Stomach (tissue), 9 donors: ENCODE measurements around the gene SMAD7. TPM values are rescaled to one million over a fixed set of nuclear protein-coding genes. Genes with fewer than 3 reads are reported as not detected.
A peak's percentile ranks its signal among the peaks of the same experiment; 100 is the strongest.

Experiments
- DNase-seq, 2 donors: peaks; one replicate each; pipeline versions ENCODE4 v3.0.0 to v3.0.0-alpha.2; 2013 to 2019
- H3K27ac ChIP-seq, 5 donors: fragments of 200-600 bp in 4 of 5; sonication (generic) in 4 of 5; one replicate each; pipeline ENCODE4 v1.5.1; 2013 to 2019; ENCODE audit warnings: mild to moderate bottlenecking in 1 of 5, moderate library complexity in 1 of 5
- H3K27me3 ChIP-seq, 3 donors: fragments of 200-600 bp; sonication (generic); one replicate each; pipeline ENCODE4 v1.5.1; 2017 to 2019; ENCODE audit warnings: mixed run types in 1 of 3
- H3K36me3 ChIP-seq, 4 donors: fragments of 200-600 bp; sonication (generic); 1 replicate in 3 of 4; 2 replicates in 1 of 4; pipeline ENCODE4 v1.5.1; 2016 to 2019
- H3K4me1 ChIP-seq, 4 donors: fragments of 200-600 bp; sonication (generic); one replicate each; pipeline ENCODE4 v1.5.1; 2016 to 2019
- H3K4me3 ChIP-seq, 4 donors: fragments of 200-600 bp; sonication (generic) in 3 of 4; one replicate each; pipeline ENCODE4 v1.5.1; 2016 to 2019; ENCODE audit warnings: mild to moderate bottlenecking in 1 of 4
- H3K9me3 ChIP-seq, 4 donors: fragments of 200-600 bp; sonication (generic); one replicate each; pipeline ENCODE4 v1.5.1; 2016 to 2019
- CTCF ChIP-seq, 7 experiments: fragments of 450-650 bp in 4 of 7; fragments of 200-600 bp in 3 of 7; sonication (generic) in 3 of 7; IDR thresholded peaks; one replicate each; pipeline ENCODE4 v1.5.1; 2016 to 2019; ENCODE audit warnings: antibody characterized with exemption in 7 of 7, control low read depth in 2 of 7, mild to moderate bottlenecking in 1 of 7
- EP300 ChIP-seq: sonication (generic); formaldehyde crosslinking; IDR thresholded peaks from one replicate; pipeline ENCODE4 v1.6.1; 2017; ENCODE audit warnings: antibody characterized with exemption
- POLR2A ChIP-seq, 4 donors: fragments of 450-650 bp; IDR thresholded peaks; one replicate each; pipeline ENCODE4 v1.6.1; 2016; ENCODE audit warnings: antibody characterized with exemption in 4 of 4, control low read depth in 2 of 4, mild to moderate bottlenecking in 1 of 4, moderate library complexity in 1 of 4
- POLR2AphosphoS5 ChIP-seq, 3 donors: sonication (generic); formaldehyde crosslinking; IDR thresholded peaks; one replicate each; pipeline ENCODE4 v1.6.1; 2016; ENCODE audit warnings: antibody characterized with exemption in 3 of 3
- WGBS, 5 donors: extraction: QIAGEN DNeasy Blood & Tissue Kit in 3 of 5; methylation state at CpG; one replicate each; pipeline versions ENCODE4 v1.1.5 to v1.1.7; 2013 to 2018; 5-methylcytosine and 5-hydroxymethylcytosine counted together
- intact Hi-C: fragments of 100-400 bp; cut with DNase I; formaldehyde crosslinking; loops from one replicate; pipeline ENCODE4 v1.15.1; 2023; ENCODE audit warnings: low total_unique reads
- polyA plus RNA-seq, 3 donors: library from polyadenylated mRNA; stranded (reverse); fragments of 200-250 nt; gene quantifications; one replicate each; pipeline ENCODE4 v1.2.3, GENCODE V29; 2013
- total RNA-seq, 5 donors: library from RNA; depleted of rRNA; stranded (reverse); fragments of >200 nt; gene quantifications; one replicate each; pipeline versions ENCODE4 v1.1.0 to v1.2.3, GENCODE V29; 2014 to 2016
- donor health status: healthy with polysubstance abuse.
- donor health status: Bipolar disorder and iron deficiency.
- donor health status: healthy.

The SMAD7 gene
- total and polyA plus RNA-seq, 8 donors = 4.5 to 123 (median 10.6) TPM

- 83 to 92% (median 87%) methylated on average over 3 of the region's 3 CpGs for WGBS, 5 donors
- Histone ChIP-seq H3K4me1 (peaks cover 13 to 25% (median 17%) of the 10 kb centered on the region in 4 donors), H3K27ac (no peak overlapping the region), H3K36me3 (no peaks in the 10 kb centered on the region), H3K27me3 (no peaks in the 10 kb centered on the region), H3K4me3 (no peak overlapping the region), H3K9me3 (peaks cover 0 to 14% (median 5%) of the 10 kb centered on the region in 4 donors)
- TF ChIP-seq CTCF (IDR thresholded peaks at IDR 0.05) = no peak
- TF ChIP-seq EP300 = no peak
- no peak for TF ChIP-seq POLR2AphosphoS5 (IDR thresholded peaks at IDR 0.05)
- TF ChIP-seq POLR2A (IDR thresholded peaks at IDR 0.05) = no peak
- intact Hi-C loops = no loop called here
- no peak for DNase-seq
Observed at GRCh38 chr18:48904847-48905394, 45.8 kb downstream of the SMAD7 start.

DNA sequence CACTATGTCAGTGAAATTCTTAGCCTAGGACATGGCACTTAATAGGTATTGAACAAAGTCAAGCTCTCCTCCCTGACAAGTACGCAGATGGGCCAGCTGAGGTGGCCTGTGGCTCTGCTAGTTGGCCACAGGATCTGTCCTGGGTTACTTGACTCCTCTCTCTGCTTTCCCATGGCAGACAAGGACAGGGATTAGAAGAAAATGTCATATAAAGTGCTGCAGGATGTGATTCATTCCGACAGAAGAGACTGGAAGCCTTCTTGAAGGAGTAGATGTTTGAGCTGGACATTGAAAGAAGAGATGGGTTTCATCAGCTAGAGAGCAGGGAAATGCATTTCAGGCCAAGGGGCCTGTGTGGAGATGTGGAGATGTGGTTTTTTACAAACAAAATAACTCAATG lies 46.7 kb downstream of the SMAD7 start:
- Histone ChIP-seq H3K4me3 (no peak overlapping the region), H3K27me3 (no peaks in the 10 kb centered on the region), H3K27ac (peak overlapping the region in 1 of 5 donors; percentile 80), H3K4me1 (peaks cover 13 to 25% (median 17%) of the 10 kb centered on the region in 4 donors), H3K9me3 (peaks cover 0 to 14% (median 5%) of the 10 kb centered on the region in 4 donors), H3K36me3 (no peaks in the 10 kb centered on the region)
- no peak for DNase-seq
- WGBS, 5 donors = 93 to 97% (median 97%) methylated on average over 2 of the region's 2 CpGs
- intact Hi-C loops = no loop called here
- TF ChIP-seq POLR2A (IDR thresholded peaks at IDR 0.05) = no peak
- TF ChIP-seq POLR2AphosphoS5 (IDR thresholded peaks at IDR 0.05) = no peak
- TF ChIP-seq EP300 = no peak
- no peak for TF ChIP-seq CTCF (IDR thresholded peaks at IDR 0.05)

DNA sequence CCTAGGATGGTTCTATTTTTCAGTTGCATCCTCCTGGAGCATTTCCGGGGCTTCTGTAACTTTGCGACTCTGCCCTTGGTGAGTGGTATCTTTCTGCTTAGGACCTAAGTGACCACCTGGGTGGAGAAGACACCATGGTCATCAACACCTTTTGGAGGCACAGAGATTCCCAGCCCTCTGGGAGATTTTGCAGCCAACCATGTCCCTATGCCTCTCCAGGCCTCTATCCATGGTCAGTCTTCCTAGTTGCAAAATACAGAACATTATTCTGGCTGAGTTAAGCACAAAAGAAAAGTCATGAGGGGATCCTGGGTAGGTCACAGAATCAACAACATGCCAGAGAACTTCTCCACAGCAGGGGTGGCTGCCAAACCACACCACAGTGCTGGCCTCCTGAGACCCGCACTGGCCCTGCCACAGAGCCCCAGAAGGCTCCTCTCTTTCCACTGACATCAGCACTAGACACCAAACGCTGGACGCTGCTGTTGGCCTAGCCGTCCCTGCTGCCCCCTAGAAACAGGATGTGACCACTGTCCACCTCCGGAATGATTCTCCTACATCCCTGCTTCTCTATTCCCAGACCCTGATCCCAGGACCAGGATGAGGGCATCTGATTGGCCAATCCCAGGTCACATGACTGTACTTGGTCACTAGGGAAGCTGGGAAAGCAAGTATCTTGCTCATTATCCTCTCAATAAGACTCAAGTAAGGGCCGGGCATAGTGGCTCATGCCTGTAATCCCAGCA lies 47.7 kb downstream of the SMAD7 start:
- Histone ChIP-seq H3K36me3 (no peaks in the 10 kb centered on the region), H3K27me3 (no peaks in the 10 kb centered on the region), H3K27ac (peak overlapping the region in 4 of 5 donors; percentile 66 to 80 (median 72)), H3K9me3 (peaks cover 0 to 14% (median 5%) of the 10 kb centered on the region in 4 donors), H3K4me1 (peaks cover 13 to 25% (median 17%) of the 10 kb centered on the region in 4 donors), H3K4me3 (no peak overlapping the region)
- intact Hi-C loops = no loop called here
- peak in 1 of 2 donors; percentile 41 for DNase-seq
- 66 to 94% (median 89%) methylated on average over 8 of the region's 8 CpGs for WGBS, 5 donors
- TF ChIP-seq POLR2A (IDR thresholded peaks at IDR 0.05) = no peak
- TF ChIP-seq CTCF (IDR thresholded peaks at IDR 0.05) = no peak

DNA sequence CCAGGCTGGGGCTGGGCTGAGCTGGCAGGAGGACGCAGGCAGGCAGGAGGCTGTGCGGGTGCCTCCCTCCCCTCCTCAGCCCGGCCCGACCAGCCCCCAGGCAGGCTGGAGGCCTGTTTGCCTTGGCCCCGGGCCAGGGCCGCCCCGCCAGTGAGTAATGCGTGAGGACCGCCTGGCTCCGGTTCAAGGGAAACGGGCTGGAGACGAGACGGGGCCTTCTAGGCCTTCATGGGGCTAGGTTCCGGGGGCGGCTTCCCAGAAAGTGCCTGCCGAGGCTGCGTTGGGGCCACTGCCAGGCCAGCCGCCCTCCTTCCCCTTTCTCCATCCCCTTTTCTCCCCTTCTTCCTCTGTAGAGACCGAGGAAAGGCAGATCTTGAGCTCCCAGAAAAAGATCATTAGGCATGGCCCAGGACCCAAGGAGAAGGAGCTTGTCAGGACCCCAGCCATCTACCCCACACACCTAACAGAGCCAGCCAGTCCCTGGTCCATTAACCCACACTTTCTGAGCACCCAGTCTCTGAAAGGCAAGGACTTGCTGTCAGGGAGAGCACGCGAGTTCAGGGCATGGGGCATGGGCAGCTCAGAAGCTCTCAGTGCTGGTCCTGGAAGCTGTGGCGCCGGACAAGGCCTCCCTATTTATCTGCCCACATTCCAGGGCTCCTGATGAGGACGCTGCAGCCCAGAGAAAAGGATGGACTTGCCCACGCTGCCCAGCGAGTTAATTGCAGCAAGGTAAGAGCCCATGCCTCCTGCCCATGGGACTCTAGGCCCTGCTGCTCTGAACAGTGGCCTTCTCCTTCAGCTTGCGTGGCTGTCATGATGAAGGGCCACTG lies 48.5 kb downstream of the SMAD7 start:
- WGBS, 5 donors = 31 to 41% (median 35%) methylated on average over 20 to 27 of the region's 27 CpGs
- no peaks in the 10 kb centered on the region for H3K27me3 ChIP-seq

More for the DNA sequence above, 48.5 kb downstream of the SMAD7 start:
- Histone ChIP-seq H3K4me1 (peaks cover 13 to 29% (median 18%) of the 10 kb centered on the region in 4 donors), H3K4me3 (no peak overlapping the region), H3K36me3 (no peaks in the 10 kb centered on the region), H3K27ac (peak overlapping the region; percentile 47 to 80 (median 66)), H3K9me3 (peaks cover 0 to 14% (median 5%) of the 10 kb centered on the region in 4 donors)
- DNase-seq = peak; percentile 89 to 97
- intact Hi-C loops = no loop called here
- TF ChIP-seq POLR2AphosphoS5 (IDR thresholded peaks at IDR 0.05) = peak; percentile 35 to 86 (median 60)
- no peak for TF ChIP-seq CTCF (IDR thresholded peaks at IDR 0.05)
- no peak for TF ChIP-seq POLR2A (IDR thresholded peaks at IDR 0.05)
